IPS DF 4.7 (cell line): Measurements from ENCODE around the gene PLEK2.

Experiments used
- DNase-seq: peaks from one replicate; pipeline ENCODE4 v3.0.0-alpha.2; 2013; ENCODE audit warnings: low spot score; ENCODE audit errors: extremely low read depth

PLEK2 gene

GRCh38 chr14:67405771-67406170 is 6.2 kb downstream of the PLEK2 start:
- no peak for DNase-seq

DNA sequence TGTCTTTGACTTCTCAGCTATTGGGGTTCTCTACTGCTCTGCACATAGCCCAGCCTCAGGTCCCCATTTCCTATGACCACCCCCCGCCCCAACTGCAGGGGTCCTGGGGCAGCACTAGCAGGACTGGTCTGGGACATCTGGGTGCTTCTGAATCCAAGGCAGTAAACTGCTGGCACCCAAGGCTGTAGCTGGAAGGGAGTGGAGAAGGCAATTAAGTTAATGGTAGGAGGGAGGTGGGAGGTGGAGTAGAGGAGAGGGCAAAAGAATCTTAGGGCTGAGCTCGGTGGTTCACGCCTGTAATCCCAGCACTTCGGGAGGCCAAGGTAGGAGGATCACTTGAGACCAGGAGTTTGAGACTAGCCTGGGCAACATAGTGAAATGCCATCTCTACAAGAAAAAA is 11.5 kb downstream of the PLEK2 start:
- DNase-seq, result no peak

GRCh38 chr14:67397536-67397935 is 14.4 kb downstream of the PLEK2 start:
- no peak for DNase-seq

- no peak for DNase-seq
Measured at GRCh38 chr14:67396381-67396970, 15.5 kb downstream of the PLEK2 start.

- no peak for DNase-seq
Measured at GRCh38 chr14:67395876-67396189, 16.1 kb downstream of the PLEK2 start.

DNA sequence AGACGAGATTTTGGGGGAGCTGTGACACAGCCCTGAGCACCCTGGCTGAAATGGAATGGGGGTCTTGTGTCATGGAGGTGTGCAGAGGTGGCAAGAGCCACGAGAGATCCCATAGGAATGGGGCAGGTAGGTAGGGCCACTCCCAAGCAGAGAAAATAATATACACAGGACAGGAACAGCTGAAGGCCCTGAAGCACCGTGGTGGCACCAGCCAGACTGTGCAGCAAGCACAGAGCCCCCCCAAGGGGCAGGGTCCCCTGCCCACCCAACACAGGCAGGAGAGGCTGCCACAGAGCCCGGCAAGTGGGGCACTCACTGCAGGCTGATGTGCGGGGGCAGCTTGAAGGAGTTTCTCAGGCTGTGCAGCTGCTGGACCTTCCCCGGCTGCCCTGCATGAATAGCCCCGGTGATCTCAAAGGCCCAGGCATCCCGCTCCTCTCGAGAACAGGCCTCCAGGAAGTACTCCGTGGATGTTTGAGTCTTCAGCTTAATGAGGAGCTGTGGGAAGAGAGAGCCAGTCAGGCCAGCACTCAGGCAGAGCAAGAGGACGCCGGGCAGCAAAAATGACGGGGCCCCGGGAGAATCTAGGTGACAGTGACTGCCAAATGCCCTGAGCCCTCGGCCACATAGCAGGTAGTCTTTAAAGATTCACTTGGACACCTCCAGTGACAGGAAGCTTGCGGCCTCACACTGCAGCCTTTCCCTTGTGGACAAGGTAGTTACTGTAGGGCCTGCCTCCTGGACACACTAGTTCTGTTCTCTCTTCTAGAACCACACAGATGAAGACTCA is 16.7 kb downstream of the PLEK2 start:
- DNase-seq, result no peak

DNA sequence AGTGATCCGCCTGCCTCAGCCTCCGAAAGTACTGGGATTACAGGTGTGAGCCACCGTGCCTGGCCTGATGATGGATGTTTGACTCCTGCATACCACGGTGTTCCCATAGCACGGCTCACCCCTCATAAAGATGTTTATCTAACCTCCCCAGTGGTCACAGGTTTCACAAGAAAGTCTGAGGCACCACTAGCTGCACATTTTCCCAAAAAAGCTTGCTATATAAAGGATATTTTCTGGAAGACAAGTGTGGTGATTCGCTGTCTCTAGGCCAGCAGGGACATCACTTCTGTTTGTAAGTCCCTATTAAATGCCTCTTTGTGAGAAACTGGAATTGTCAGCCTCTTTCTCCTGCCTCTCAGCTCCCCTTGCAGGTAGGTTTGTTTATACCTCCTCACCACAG is 18.3 kb downstream of the PLEK2 start:
- DNase-seq, result no peak

- DNase-seq, result no peak
Measured at GRCh38 chr14:67392800-67393199, 19.2 kb downstream of the PLEK2 start.

- no peak for DNase-seq
Measured at GRCh38 chr14:67392123-67392522, 19.8 kb downstream of the PLEK2 start.

DNA sequence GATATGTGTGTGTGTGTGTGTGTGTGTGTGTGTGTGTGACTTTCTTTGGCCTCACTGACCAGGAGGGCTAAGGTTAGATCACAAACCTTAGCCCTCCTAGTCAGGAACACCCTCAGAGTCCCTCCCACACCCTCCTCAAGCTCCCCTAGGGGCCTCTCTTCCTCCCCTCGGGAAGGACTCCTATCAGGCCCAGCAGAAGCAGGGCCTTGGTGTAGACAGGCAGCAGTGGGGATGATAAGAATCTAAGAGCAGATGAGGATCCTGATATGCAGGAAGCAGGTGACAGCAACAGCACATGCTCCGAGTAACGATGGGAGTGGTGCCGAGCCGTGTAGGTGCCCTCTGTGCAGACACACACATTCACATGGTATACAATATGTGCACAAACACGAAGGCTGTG is 20.7 kb downstream of the PLEK2 start:
- DNase-seq, result no peak

- DNase-seq, result no peak
Measured at GRCh38 chr14:67389811-67390534, 22.0 kb downstream of the PLEK2 start.

- DNase-seq, result no peak
Measured at GRCh38 chr14:67389275-67389674, 22.7 kb downstream of the PLEK2 start.

DNA sequence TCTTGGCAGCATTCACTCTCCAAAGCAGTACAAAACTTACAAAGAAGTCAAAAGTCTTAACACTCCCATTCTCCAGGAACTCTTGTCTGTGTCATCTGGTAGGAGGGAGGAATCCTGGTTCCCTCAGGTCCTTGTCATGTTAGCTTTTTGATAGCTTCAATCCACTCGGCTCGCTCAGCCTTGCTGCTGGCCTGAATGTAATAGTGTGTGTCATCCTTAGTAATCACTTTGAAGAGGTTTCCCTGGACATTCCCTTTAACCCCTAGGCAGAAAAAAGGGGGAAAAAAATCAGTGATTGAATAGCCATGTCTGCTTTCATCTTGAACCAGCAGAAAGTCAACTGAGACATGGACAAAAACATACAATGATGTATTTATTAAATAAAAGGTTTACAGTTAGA is 24.8 kb downstream of the PLEK2 start:
- DNase-seq, result no peak

DNA sequence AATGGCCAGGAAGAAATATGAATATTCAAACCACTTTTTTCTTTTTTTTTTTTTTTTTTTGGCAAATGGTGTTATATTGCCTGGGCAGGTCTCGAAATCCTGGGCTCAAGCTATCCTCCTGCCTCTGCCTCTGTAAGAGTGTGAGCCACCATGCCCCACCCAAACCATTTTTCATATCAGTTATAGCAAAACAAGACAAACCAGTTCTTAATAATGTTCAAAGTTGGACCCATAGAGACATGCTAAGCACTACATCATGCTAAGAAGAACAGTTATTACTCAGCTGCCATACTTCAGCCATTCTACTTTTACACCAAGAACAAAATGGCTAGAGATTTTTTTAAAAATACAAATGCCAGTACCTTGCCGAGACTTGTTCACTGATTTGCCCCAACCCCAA is 26.3 kb downstream of the PLEK2 start:
- no peak for DNase-seq

DNA sequence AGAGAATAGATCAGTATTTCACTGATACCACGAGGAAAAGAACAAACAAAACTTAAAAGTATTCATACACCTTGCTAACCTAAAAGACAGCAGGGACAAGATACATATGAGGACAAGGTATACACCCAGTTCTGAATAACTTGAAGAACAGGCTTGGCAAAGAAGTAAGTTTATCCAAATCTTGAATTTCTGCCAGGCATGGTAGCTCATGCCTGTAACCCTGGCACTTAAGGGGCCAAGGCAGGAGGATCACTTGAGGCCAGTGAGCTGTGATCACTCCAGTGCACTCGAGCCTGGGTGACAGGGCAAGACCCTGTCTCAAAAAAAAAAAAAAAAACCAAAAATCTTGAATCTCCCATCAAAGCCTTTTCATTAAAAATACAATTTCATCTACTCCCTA is 26.8 kb downstream of the PLEK2 start:
- no peak for DNase-seq

DNA sequence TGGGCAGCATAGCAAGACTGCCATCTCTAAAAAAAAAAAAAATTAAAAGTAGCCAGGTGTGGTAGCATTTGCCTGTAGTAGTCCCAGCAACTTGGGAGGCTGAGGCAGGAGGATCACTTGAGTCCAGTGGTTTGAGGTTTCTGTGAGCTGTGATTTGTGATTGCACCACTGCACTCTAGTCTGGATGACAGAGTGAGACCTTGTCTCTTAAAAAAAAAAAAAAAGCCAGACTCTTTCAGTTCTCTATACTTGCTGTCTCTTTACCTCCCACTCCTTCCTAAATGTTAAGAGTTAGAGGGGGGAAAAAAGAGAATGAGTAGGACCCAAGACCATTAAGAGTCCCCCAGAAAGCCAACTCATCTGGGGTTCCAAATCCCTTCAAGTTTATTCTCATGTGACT is 34.0 kb downstream of the PLEK2 start:
- DNase-seq, result no peak

DNA sequence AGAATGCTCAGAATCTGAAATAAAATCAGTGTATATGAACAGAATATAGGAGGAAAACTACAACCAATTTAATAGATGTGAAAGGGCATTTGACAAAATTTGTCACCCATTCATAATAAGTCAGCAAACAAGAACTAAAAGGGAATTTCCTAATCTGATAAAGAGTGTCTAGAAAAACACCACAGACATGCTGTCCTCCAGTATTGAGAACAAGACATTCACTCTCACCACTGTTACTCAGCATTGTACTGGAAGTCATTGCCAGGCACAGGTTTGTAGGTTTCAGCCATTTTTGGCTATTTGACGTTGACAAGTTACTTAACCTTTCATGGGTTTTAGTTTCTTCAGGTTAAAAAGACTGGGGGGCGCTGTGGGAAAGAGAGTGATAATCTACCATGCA is 38.6 kb downstream of the PLEK2 start:
- no peak for DNase-seq

DNA sequence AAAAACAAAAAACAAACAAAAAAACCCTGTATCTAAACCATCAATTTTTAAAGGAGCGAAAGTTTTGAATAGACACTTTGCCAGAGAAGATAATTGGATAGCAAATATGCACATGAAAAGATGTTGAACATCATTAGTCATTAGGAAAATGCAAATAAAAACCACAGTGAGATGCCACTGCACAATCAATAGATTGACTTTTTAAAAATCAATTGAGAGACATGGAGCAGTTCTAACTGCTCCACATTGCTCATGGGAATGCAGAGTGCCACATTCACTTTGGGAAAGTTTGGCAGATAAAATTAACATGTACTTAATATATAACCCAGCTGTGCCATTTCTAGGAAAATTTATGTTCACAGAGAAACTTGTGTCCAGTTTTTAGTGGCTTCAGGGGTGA is 39.1 kb downstream of the PLEK2 start:
- no peak for DNase-seq

GRCh38 chr14:67371247-67372148 is 40.5 kb downstream of the PLEK2 start:
- no peak for DNase-seq

DNA sequence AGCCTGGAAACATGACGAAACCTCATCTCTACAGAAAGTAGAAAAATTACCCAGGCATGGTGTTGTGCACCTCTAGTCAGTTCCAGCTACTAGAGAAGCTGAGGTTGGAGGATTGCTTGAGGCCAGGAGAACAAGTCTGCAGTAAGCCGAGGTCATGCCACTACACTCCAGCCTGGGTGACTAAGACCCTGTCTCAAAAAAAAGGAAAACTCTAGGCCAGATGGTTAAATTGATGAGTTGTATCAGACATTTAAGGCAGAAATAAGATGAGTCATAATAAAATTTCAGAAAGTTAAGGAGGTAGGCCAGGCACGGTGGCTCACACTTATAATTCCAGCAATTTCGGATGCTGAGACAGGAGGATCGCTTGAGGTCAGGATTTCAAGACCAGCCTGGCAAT is 41.1 kb downstream of the PLEK2 start:
- no peak for DNase-seq

DNA sequence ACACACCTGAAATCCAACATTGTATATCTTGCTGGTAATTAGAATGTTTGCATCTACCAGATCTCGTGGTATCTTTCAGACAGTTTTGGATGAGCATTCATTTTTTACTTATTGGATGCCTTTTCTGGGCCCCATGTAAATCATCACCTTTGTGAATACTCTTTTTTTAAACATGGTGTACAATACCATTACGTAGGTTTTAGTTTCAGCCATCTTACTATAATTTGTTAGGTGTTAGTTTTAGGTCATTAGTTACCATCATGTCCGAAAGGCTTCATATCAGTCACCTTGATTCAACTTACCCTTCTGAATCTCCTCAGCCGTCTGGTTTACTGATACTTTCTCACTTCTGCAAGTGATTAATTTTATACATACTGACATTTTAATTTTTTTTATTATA is 46.5 kb downstream of the PLEK2 start:
- no peak for DNase-seq
